Mesendoderm (in vitro differentiated cells): ENCODE measurements around the gene UGT2B7.

Experiments
- DNase-seq: peaks from one replicate; pipeline ENCODE4 v3.0.0; 2013
- H2AK5ac ChIP-seq: 2 replicates; pipeline ENCODE4 v1.6.1; 2013; ENCODE audit warnings: low read length, inconsistent platforms
- H2BK120ac ChIP-seq: 2 replicates; pipeline ENCODE4 v1.6.1; 2013; ENCODE audit warnings: low read depth, mild to moderate bottlenecking, low read length, moderate library complexity, mixed read lengths
- H2BK15ac ChIP-seq: replicated peaks from 2 replicates; pipeline ENCODE4 v1.6.1; 2013; ENCODE audit warnings: low read depth, mild to moderate bottlenecking, moderate library complexity
- H2BK5ac ChIP-seq: 2 replicates; pipeline ENCODE4 v1.6.1; 2013; ENCODE audit warnings: low read length, inconsistent platforms
- H3K18ac ChIP-seq: 2 replicates; pipeline ENCODE4 v1.6.1; 2013; ENCODE audit warnings: mild to moderate bottlenecking, low read length, mixed read lengths
- H3K23ac ChIP-seq: one replicate; pipeline ENCODE4 v1.6.1; 2013; ENCODE audit warnings: low read length
- H3K27ac ChIP-seq: 2 replicates; pipeline ENCODE4 v1.5.1; 2013; ENCODE audit warnings: low read depth, mild to moderate bottlenecking, inconsistent platforms, low read length, moderate library complexity
- H3K27me3 ChIP-seq: 2 replicates; pipeline ENCODE4 v1.6.1; 2013; ENCODE audit warnings: low read length, control low read depth, mild to moderate bottlenecking, inconsistent platforms; ENCODE audit not compliant: insufficient read depth, poor library complexity
- H3K36me3 ChIP-seq: 2 replicates; pipeline ENCODE4 v1.6.1; 2013; ENCODE audit warnings: low read length, inconsistent platforms; ENCODE audit not compliant: control insufficient read depth, insufficient read depth
- H3K4ac ChIP-seq: one replicate; pipeline ENCODE4 v1.6.1; 2013; ENCODE audit warnings: low read depth, mild to moderate bottlenecking, low read length, moderate library complexity
- H3K4me1 ChIP-seq: 2 replicates; pipeline ENCODE4 v1.6.1; 2013; ENCODE audit warnings: low read depth, low read length, inconsistent platforms; ENCODE audit not compliant: control insufficient read depth
- H3K4me2 ChIP-seq: 2 replicates; pipeline ENCODE4 v1.6.1; 2013; ENCODE audit warnings: low read length
- H3K4me3 ChIP-seq: 2 replicates; pipeline ENCODE4 v1.5.1; 2013; ENCODE audit warnings: mild to moderate bottlenecking, low read length
- H3K56ac ChIP-seq: one replicate; pipeline ENCODE4 v1.6.1; 2013; ENCODE audit warnings: low read length
- H3K79me1 ChIP-seq: 2 replicates; pipeline ENCODE4 v1.6.1; 2013; ENCODE audit warnings: low read length, inconsistent platforms
- H3K79me2 ChIP-seq: 2 replicates; pipeline ENCODE4 v1.6.1; 2013; ENCODE audit warnings: mild to moderate bottlenecking, low read length; ENCODE audit not compliant: control insufficient read depth, insufficient read depth
- H3K9ac ChIP-seq: 2 replicates; pipeline ENCODE4 v1.6.1; 2013; ENCODE audit warnings: low read length, inconsistent platforms
- H4K5ac ChIP-seq: one replicate; pipeline ENCODE4 v1.6.1; 2013; ENCODE audit warnings: low read length
- H4K8ac ChIP-seq: one replicate; pipeline ENCODE4 v1.6.1; 2013; ENCODE audit warnings: low read depth, mild to moderate bottlenecking, control low read depth, low read length, moderate library complexity
- WGBS: extraction: QIAGEN DNeasy Blood & Tissue Kit; methylation state at CpG from one replicate; pipeline ENCODE4 v1.1.7; 2013; ENCODE audit warnings: low lambda C conversion rate, missing lambda C conversion rate; ENCODE audit not compliant: insufficient coverage; ENCODE audit errors: extremely low coverage; 5-methylcytosine and 5-hydroxymethylcytosine counted together

Gene UGT2B7

DNA sequence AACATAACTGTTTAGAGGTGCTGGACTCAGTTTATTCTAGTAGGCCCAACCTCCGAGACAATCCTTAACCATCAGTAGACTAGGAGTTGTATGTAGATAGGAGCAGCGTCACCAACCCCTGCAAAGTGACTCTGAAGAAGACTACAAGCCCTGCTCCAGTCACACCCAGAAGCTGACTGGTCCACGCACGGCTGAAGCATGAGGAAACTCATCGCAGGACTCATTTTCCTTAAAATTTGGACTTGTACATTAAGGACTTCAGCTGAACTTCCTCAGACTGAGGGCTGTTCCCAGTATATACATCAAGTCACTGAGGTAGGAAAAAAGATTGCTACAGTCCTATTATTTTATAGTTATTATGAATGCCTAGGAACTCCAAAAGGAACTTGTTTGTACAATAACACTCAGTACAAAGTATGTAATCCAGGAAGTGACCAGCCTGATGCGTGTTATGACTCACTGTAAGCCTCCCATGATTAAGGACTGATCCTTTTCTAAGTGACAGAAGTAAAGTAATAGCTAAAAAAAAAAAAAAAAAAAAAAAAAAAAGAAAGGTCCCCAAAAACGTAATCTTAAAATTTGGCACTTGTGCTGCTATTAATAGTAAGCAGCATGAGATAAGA lies 41.6 kb upstream of the UGT2B7 start:
- H2BK120ac ChIP-seq: no peak overlapping the region
- H3K27ac ChIP-seq: no peak overlapping the region
- no CpG with 5 or more reads among the region's 7 CpGs for WGBS

DNA sequence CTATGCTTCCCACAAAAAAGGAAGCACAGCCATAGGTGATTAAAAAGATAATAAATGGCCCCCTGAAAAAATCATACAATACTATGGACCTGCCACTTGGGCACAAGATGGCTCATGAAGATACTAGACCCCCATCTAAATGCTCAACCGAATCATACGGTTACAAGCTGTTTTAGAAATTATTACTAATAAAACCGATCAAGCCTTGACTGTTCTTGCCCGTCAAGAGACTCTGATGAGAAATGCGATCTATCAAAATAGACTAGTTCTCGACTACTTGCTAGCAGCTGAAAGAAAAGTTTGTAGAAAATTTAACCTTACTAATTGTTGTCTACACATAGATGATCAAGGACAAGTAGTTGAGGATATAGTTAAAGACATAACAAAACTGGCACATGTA lies 40.1 kb upstream of the UGT2B7 start:
- H3K27me3 ChIP-seq: no peaks in the 10 kb centered on the region
- no peak for DNase-seq
- no peak overlapping the region for H2BK120ac ChIP-seq
- H3K56ac ChIP-seq: no peak overlapping the region
- H3K36me3 ChIP-seq: no peaks in the 10 kb centered on the region
- no peak overlapping the region for H3K4ac ChIP-seq
- H3K79me2 ChIP-seq: no peaks in the 10 kb centered on the region
- no peak overlapping the region for H2AK5ac ChIP-seq
- H3K4me1 ChIP-seq: no peaks in the 10 kb centered on the region
- no peak overlapping the region for H4K5ac ChIP-seq
- H3K9ac ChIP-seq: no peak overlapping the region
- no peak overlapping the region for H2BK5ac ChIP-seq
- no peak overlapping the region for H3K4me3 ChIP-seq
- H3K23ac ChIP-seq: no peak overlapping the region
- H2BK15ac ChIP-seq: no peak overlapping the region
- H3K4me2 ChIP-seq: no peak overlapping the region
- H3K79me1 ChIP-seq: no peaks in the 10 kb centered on the region
- WGBS: no CpG with 5 or more reads among the region's 6 CpGs
- no peak overlapping the region for H3K27ac ChIP-seq
- H4K8ac ChIP-seq: no peak overlapping the region
- H3K18ac ChIP-seq: no peak overlapping the region

More for the DNA sequence above, 41.6 kb upstream of the UGT2B7 start:
- no peak overlapping the region for H3K9ac ChIP-seq
- H3K18ac ChIP-seq: no peak overlapping the region
- DNase-seq: no peak
- no peak overlapping the region for H3K23ac ChIP-seq
- H2BK5ac ChIP-seq: no peak overlapping the region
- H3K79me2 ChIP-seq: no peaks in the 10 kb centered on the region
- H2BK15ac ChIP-seq: no peak overlapping the region
- no peaks in the 10 kb centered on the region for H3K36me3 ChIP-seq
- H3K27me3 ChIP-seq: no peaks in the 10 kb centered on the region
- no peak overlapping the region for H2AK5ac ChIP-seq
- H3K56ac ChIP-seq: no peak overlapping the region
- H3K4ac ChIP-seq: no peak overlapping the region
- no peaks in the 10 kb centered on the region for H3K79me1 ChIP-seq
- no peak overlapping the region for H3K4me3 ChIP-seq
- H4K8ac ChIP-seq: no peak overlapping the region
- H3K4me1 ChIP-seq: no peaks in the 10 kb centered on the region
- no peak overlapping the region for H3K4me2 ChIP-seq
- H4K5ac ChIP-seq: no peak overlapping the region

DNA sequence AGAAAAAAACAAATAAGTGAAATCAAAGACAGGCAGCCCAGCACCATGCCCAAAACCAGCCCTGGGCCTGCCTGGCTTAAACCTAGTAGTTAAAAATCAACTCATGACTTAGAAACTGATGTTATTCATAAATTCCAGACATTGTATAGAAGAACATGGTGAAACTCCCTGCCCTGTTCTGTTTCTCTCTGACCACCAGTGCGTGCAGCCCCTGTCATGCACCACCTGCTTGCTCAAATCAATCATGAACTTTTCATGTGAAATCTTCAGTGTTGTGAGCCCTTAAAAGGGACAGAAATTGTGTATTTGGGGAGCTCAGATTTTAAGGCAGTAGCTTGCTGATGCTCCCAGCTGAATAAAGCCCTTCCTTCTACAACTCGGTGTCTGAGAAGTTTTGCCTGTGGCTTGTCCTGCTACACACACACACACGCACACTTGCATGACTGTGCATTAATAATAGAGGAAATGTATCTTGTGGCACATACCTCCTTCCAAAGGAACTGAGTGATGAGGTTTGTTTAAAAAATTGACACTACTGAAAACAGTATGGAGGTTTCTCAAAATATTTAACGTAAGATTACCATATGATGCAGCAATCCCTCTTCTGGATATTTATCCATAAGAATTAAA lies 39.2 kb upstream of the UGT2B7 start:
- no CpG with 5 or more reads among the region's 4 CpGs for WGBS
- Histone ChIP-seq H3K36me3 (no peaks in the 10 kb centered on the region), H2BK15ac (no peak overlapping the region), H3K27ac (no peak overlapping the region), H3K4ac (no peak overlapping the region), H3K9ac (no peak overlapping the region), H4K8ac (no peak overlapping the region), H4K5ac (no peak overlapping the region), H2AK5ac (no peak overlapping the region), H3K4me1 (no peaks in the 10 kb centered on the region), H2BK5ac (no peak overlapping the region), H3K18ac (no peak overlapping the region), H2BK120ac (no peak overlapping the region), H3K4me2 (no peak overlapping the region), H3K56ac (no peak overlapping the region), H3K79me1 (no peaks in the 10 kb centered on the region), H3K79me2 (no peaks in the 10 kb centered on the region), H3K27me3 (no peaks in the 10 kb centered on the region), H3K23ac (no peak overlapping the region), H3K4me3 (no peak overlapping the region)
- DNase-seq: no peak

DNA sequence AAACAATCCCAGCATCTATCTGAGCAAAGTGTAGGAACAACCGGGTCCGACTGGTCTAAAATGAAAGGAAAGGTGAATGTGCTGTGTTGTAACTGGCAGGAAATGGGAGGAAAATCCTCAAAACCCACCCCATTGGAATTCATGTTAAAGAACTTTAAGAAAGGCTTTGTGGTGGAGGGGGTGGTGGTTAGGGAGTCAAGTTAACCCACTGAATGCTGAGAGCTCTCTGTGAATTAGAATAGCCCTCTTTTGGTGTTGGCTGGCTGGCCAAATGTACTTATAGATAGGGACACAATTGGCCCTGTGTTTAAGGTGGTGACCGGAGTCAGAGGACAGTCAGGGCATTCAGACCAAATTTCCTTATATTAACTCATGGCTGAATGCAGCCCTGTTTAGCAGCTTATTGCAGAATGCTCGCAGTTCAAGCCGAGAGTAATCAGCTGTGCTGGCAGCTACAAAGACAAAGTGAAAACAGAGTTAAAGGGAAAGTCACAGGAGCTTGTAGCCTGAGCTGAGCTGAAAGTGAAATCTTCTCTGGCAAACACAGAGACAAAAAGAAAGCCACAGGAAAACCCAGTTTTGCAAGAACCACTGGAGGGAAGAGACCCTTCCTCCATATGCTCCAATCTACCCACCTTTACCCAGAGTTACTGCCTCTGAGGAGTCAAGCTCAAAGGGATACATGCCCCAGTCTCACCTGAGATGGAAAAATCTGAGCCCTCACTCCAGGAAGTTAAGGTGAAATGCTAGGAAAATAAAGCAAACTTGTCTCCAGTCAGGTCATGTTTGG lies 38.5 kb upstream of the UGT2B7 start:
- no peak overlapping the region for H2BK120ac ChIP-seq
- no peak overlapping the region for H2BK15ac ChIP-seq
- WGBS: no CpG with 5 or more reads among the region's 5 CpGs
- H3K18ac ChIP-seq: peak overlapping the region; percentile 33
- no peak overlapping the region for H2BK5ac ChIP-seq
- peak; percentile 67 for DNase-seq
- H3K4me1 ChIP-seq: no peaks in the 10 kb centered on the region
- H3K4me3 ChIP-seq: no peak overlapping the region
- no peaks in the 10 kb centered on the region for H3K27me3 ChIP-seq
- no peak overlapping the region for H3K56ac ChIP-seq
- H3K4ac ChIP-seq: no peak overlapping the region
- no peak overlapping the region for H4K5ac ChIP-seq
- H3K79me2 ChIP-seq: no peaks in the 10 kb centered on the region
- no peak overlapping the region for H4K8ac ChIP-seq
- no peaks in the 10 kb centered on the region for H3K79me1 ChIP-seq
- no peaks in the 10 kb centered on the region for H3K36me3 ChIP-seq
- H3K4me2 ChIP-seq: no peak overlapping the region
- peak overlapping the region; percentile 7 for H3K9ac ChIP-seq
- no peak overlapping the region for H3K23ac ChIP-seq
- H2AK5ac ChIP-seq: no peak overlapping the region
- no peak overlapping the region for H3K27ac ChIP-seq

DNA sequence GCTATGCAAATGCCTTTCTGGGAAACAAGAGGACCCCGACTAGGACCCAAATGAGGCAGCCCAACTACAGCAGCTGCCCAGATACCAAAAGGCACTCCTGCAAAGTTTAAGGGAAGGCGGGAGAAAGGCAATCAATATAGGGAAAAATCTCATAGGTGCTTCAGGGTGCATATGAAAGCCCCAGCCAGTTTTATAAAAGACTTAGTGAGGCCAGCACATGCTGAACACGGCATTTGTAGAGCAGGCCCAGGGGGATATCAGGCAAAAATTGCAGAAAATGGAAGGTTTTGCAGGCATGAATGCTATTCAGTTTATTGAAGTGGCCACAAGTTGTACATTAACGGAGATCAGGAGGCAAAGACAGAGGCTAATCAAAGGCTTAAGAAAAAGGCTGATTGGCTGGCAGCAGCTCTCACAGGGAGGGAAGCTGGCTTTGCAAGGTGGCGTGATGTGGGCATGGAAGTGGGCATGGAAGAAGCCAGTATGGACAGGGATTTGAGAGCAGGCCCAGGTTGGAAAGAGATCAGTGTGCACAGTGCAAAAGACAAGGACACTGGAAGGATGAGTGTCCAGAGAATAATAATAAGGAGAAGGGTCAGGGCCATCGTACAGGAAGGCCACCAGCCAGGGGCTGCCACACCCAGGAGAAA lies 37.7 kb upstream of the UGT2B7 start:
- H4K5ac ChIP-seq: no peak overlapping the region
- H3K36me3 ChIP-seq: no peaks in the 10 kb centered on the region
- no peak overlapping the region for H3K4ac ChIP-seq
- H4K8ac ChIP-seq: no peak overlapping the region
- no peak overlapping the region for H2BK120ac ChIP-seq
- no peaks in the 10 kb centered on the region for H3K79me2 ChIP-seq
- WGBS: no CpG with 5 or more reads among the region's 6 CpGs
- no peak overlapping the region for H2BK5ac ChIP-seq
- H3K27ac ChIP-seq: no peak overlapping the region
- H3K79me1 ChIP-seq: no peaks in the 10 kb centered on the region
- H3K4me2 ChIP-seq: no peak overlapping the region
- no peak overlapping the region for H2AK5ac ChIP-seq
- no peak overlapping the region for H3K23ac ChIP-seq
- DNase-seq: no peak
- H3K4me3 ChIP-seq: no peak overlapping the region
- H2BK15ac ChIP-seq: no peak overlapping the region
- no peak overlapping the region for H3K56ac ChIP-seq
- H3K18ac ChIP-seq: no peak overlapping the region
- no peak overlapping the region for H3K9ac ChIP-seq
- H3K4me1 ChIP-seq: no peaks in the 10 kb centered on the region
- H3K27me3 ChIP-seq: no peaks in the 10 kb centered on the region
